GM10266 (cell line): ENCODE results near the gene BHLHA15.

Source experiments
- DNase-seq: peaks from one replicate; pipeline ENCODE4 v3.0.0; 2012; ENCODE audit errors: extremely low spot score
- CTCF ChIP-seq: IDR thresholded peaks from 2 replicates; pipeline ENCODE4 v1.5.1; 2012; ENCODE audit warnings: mild to moderate bottlenecking, low read depth; ENCODE audit not compliant: control insufficient read depth, insufficient read depth; ENCODE audit errors: missing control alignments

Gene BHLHA15

GRCh38 chr7:98223351-98223897 is 12.2 kb downstream of the BHLHA15 start:
- no peak for TF ChIP-seq CTCF
- no peak for DNase-seq

GRCh38 chr7:98223898-98224700 is 12.9 kb downstream of the BHLHA15 start:
- no peak for TF ChIP-seq CTCF
- DNase-seq: no peak

- DNase-seq: no peak
- no peak for TF ChIP-seq CTCF
Observed at GRCh38 chr7:98224701-98225181, 13.5 kb downstream of the BHLHA15 start.

GRCh38 chr7:98225913-98226614 is 14.8 kb downstream of the BHLHA15 start:
- no peak for DNase-seq
- no peak for TF ChIP-seq CTCF

GRCh38 chr7:98227939-98228338 is 16.7 kb downstream of the BHLHA15 start:
- no peak for TF ChIP-seq CTCF
- no peak for DNase-seq

- no peak for DNase-seq
- TF ChIP-seq CTCF: no peak
Observed at GRCh38 chr7:98228801-98229200, 17.6 kb downstream of the BHLHA15 start.

GRCh38 chr7:98229441-98229840 is 18.2 kb downstream of the BHLHA15 start:
- no peak for DNase-seq
- no peak for TF ChIP-seq CTCF
